Nephron (organoid): ENCODE results near the gene SLCO2A1.
A peak's percentile ranks its signal among the peaks of the same experiment; 100 is the strongest.

Experiments
- H3K27ac Mint-ChIP-seq, 3 experiments: 2 replicates each; pipeline ENCODE4 v1.8.0; 2020; ENCODE audit warnings: mixed read lengths in 3 of 3, mild to moderate bottlenecking in 2 of 3, moderate library complexity in 1 of 3
- H3K27me3 Mint-ChIP-seq: 2 replicates; pipeline ENCODE4 v1.8.0; 2021; ENCODE audit warnings: low read depth, mild to moderate bottlenecking, moderate library complexity, mixed read lengths
- H3K36me3 Mint-ChIP-seq: 2 replicates; pipeline ENCODE4 v1.8.0; 2020; ENCODE audit warnings: low read depth, mixed read lengths
- H3K4me1 Mint-ChIP-seq: 2 replicates; pipeline ENCODE4 v1.8.0; 2020; ENCODE audit warnings: mixed read lengths
- H3K4me3 Mint-ChIP-seq, 3 experiments: 2 replicates each; pipeline ENCODE4 v1.8.0; 2020; ENCODE audit warnings: mild to moderate bottlenecking in 3 of 3, mixed read lengths in 3 of 3, moderate library complexity in 2 of 3
- H3K9me3 Mint-ChIP-seq: 2 replicates; pipeline ENCODE4 v1.8.0; 2020; ENCODE audit warnings: mixed read lengths
- CTCF ChIP-seq, 3 experiments: fragments of 200-600 bp; sonication (generic); IDR thresholded peaks; one replicate each; pipeline ENCODE4 v1.5.0; 2021; ENCODE audit warnings: antibody characterized with exemption in 3 of 3; ENCODE audit not compliant: unreplicated experiment in 3 of 3

SLCO2A1 gene

GRCh38 chr3:133989936-133990702, 39.6 kb downstream of the SLCO2A1 start:
- Mint-ChIP-seq H3K27ac (peak overlapping the region in 2 of 3 experiments; percentile 3 to 33), H3K36me3 (no peaks in the 10 kb centered on the region), H3K4me3 (no peak overlapping the region), H3K9me3 (no peaks in the 10 kb centered on the region), H3K4me1 (peaks cover 31% of the 10 kb centered on the region), H3K27me3 (peaks cover 12% of the 10 kb centered on the region)
- no peak for TF ChIP-seq CTCF (IDR thresholded peaks at IDR 0.05; ENCODE audit: unreplicated experiment in 3 of 3)

- H3K27ac Mint-ChIP-seq = peak overlapping the region; percentile 37 to 76 (median 68)
- H3K4me1 Mint-ChIP-seq = peaks cover 26% of the 10 kb centered on the region
- TF ChIP-seq CTCF (IDR thresholded peaks at IDR 0.05; ENCODE audit: unreplicated experiment in 3 of 3) = no peak
- H3K4me3 Mint-ChIP-seq = no peak overlapping the region
- H3K36me3 Mint-ChIP-seq = no peaks in the 10 kb centered on the region
- no peaks in the 10 kb centered on the region for H3K9me3 Mint-ChIP-seq
- H3K27me3 Mint-ChIP-seq = peaks cover 16% of the 10 kb centered on the region
These were observed 41.0 kb downstream of the SLCO2A1 start for GRCh38 chr3:133988631-133989161.

GRCh38 chr3:133987948-133988484, 41.7 kb downstream of the SLCO2A1 start:
- Mint-ChIP-seq H3K36me3 (no peaks in the 10 kb centered on the region), H3K9me3 (no peaks in the 10 kb centered on the region), H3K4me1 (peaks cover 23% of the 10 kb centered on the region), H3K4me3 (no peak overlapping the region), H3K27ac (peak overlapping the region; percentile 37 to 76 (median 68)), H3K27me3 (peaks cover 16% of the 10 kb centered on the region)
- TF ChIP-seq CTCF (IDR thresholded peaks at IDR 0.05; ENCODE audit: unreplicated experiment in 3 of 3) = no peak

GRCh38 chr3:133987136-133987535, 42.6 kb downstream of the SLCO2A1 start:
- Mint-ChIP-seq H3K36me3 (no peaks in the 10 kb centered on the region), H3K27ac (peak overlapping the region; percentile 37 to 76 (median 68)), H3K9me3 (no peaks in the 10 kb centered on the region), H3K4me3 (no peak overlapping the region), H3K4me1 (peaks cover 25% of the 10 kb centered on the region), H3K27me3 (peaks cover 16% of the 10 kb centered on the region)
- no peak for TF ChIP-seq CTCF (IDR thresholded peaks at IDR 0.05; ENCODE audit: unreplicated experiment in 3 of 3)

- Mint-ChIP-seq H3K27ac (peak overlapping the region; percentile 12 to 39 (median 14)), H3K36me3 (no peaks in the 10 kb centered on the region), H3K27me3 (peaks cover 16% of the 10 kb centered on the region), H3K4me3 (no peak overlapping the region), H3K4me1 (peaks cover 25% of the 10 kb centered on the region), H3K9me3 (no peaks in the 10 kb centered on the region)
- no peak for TF ChIP-seq CTCF (IDR thresholded peaks at IDR 0.05; ENCODE audit: unreplicated experiment in 3 of 3)
These were observed 43.4 kb downstream of the SLCO2A1 start for GRCh38 chr3:133986311-133986710.
